Spinal cord (tissue), 10 donors: ENCODE measurements around the gene ATM. TPM values are rescaled to one million over a fixed set of nuclear protein-coding genes. Genes with fewer than 3 reads are reported as not detected.
A peak's percentile ranks its signal among the peaks of the same experiment; 100 is the strongest.

Experiments used
- DNase-seq, 6 donors: peaks; one replicate each; pipeline versions ENCODE4 v3.0.0 to v3.0.0-alpha.2; 2013 to 2015; ENCODE audit warnings: low spot score in 6 of 6, low read depth in 4 of 6
- H3K27ac ChIP-seq: one replicate; pipeline ENCODE4 v1.5.1; 2013; ENCODE audit warnings: low read depth, low read length, control low read depth
- H3K27me3 ChIP-seq: one replicate; pipeline ENCODE4 v1.6.1; 2013; ENCODE audit warnings: low read length; ENCODE audit not compliant: control insufficient read depth, insufficient read depth
- H3K36me3 ChIP-seq: one replicate; pipeline ENCODE4 v1.6.1; 2013; ENCODE audit warnings: low read length; ENCODE audit not compliant: control insufficient read depth, insufficient read depth
- H3K4me1 ChIP-seq: one replicate; pipeline ENCODE4 v1.6.1; 2013; ENCODE audit warnings: low read length; ENCODE audit not compliant: control insufficient read depth, insufficient read depth
- H3K4me3 ChIP-seq: one replicate; pipeline ENCODE4 v1.5.1; 2013; ENCODE audit warnings: low read depth, low read length, control low read depth
- H3K9me3 ChIP-seq: one replicate; pipeline ENCODE4 v1.6.1; 2013; ENCODE audit warnings: low read length; ENCODE audit not compliant: control insufficient read depth, insufficient read depth
- WGBS: methylation state at CpG from one replicate; pipeline ENCODE4 v1.1.5; 2013; ENCODE audit warnings: missing lambda C conversion rate; ENCODE audit not compliant: insufficient coverage; 5-methylcytosine and 5-hydroxymethylcytosine counted together
- polyA plus RNA-seq, 2 donors: library from polyadenylated mRNA; unstranded; fragments of 120-200 nt; gene quantifications; one replicate each; pipeline ENCODE4 v1.2.1, GENCODE V29; 2013; ENCODE audit not compliant: insufficient read length in 2 of 2
- total RNA-seq, 2 donors: library from RNA; depleted of rRNA in 1 of 2; stranded (reverse); fragments of 120-200 nt in 1 of 2; fragments of >200 nt in 1 of 2; gene quantifications; one replicate each; pipeline versions ENCODE4 v1.2.3 to v1.2.4, GENCODE V29; 2013 to 2014
- donor health status: healthy.

The ATM gene
- total and polyA plus RNA-seq, 4 donors, result 44.7 to 137 (median 71.2) TPM

DNA sequence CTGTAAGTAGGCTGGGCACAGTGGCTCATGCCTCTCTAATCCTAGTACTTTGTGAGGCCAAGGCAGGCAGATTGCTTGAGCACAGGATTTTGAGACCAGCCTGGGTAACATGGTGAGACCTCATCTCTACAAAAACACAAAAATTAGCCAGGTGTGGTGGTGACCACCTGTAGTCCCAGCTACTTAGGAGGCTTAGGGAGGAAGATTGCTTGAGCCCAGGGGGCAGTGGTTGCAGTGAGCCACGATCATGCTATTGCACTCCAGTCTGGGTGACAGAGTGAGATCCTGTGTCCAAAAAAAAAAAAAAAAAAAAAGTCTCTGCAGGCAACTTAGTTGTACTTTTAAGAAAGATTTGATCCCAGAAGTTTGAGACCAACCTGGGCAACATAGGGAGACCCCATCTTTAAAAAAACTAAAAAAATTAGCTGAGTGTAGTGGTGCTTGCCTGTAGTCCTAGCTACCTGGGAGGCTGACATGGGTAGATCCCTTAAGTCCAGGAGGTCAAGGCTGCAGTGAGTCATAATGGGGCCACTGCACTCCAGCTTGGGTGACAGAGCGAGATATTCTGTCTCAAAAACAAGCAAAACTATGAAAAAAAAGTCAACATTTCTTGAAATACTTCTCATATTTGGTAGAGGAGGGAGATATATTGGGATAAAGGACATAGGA is 10.5 kb downstream of the ATM start:
- DNase-seq, result no peak
- Histone ChIP-seq H3K4me3 (no peak overlapping the region), H3K36me3 (peaks cover 25% of the 10 kb centered on the region), H3K4me1 (no peaks in the 10 kb centered on the region), H3K27ac (no peak overlapping the region), H3K9me3 (no peaks in the 10 kb centered on the region), H3K27me3 (no peaks in the 10 kb centered on the region)
- 80% methylated on average over 1 of the region's 2 CpGs for WGBS

DNA sequence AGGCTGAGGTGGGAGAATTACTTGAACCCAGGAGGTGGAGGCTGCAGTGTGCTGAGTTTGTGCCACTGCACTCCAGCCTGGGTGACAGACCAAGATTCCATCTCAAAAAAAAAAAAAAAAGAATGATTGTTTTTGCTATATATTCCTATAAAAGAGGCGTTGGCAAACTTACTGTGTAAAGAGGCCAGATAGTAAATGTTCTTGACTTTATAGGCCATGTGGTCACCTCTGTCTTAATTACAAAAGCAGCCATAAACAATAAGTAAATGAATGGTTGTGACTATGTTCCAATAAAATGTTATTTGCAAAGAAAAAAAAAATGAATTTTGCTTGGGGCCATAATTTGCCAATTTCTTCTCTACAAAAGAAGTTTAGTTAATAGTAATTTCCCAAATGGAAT is 12.3 kb downstream of the ATM start:
- WGBS, result no CpG with 5 or more reads among the region's 1 CpG
- DNase-seq, result no peak
- Histone ChIP-seq H3K36me3 (peaks cover 18% of the 10 kb centered on the region), H3K9me3 (no peaks in the 10 kb centered on the region), H3K4me1 (no peaks in the 10 kb centered on the region), H3K27me3 (no peaks in the 10 kb centered on the region), H3K4me3 (no peak overlapping the region), H3K27ac (no peak overlapping the region)

DNA sequence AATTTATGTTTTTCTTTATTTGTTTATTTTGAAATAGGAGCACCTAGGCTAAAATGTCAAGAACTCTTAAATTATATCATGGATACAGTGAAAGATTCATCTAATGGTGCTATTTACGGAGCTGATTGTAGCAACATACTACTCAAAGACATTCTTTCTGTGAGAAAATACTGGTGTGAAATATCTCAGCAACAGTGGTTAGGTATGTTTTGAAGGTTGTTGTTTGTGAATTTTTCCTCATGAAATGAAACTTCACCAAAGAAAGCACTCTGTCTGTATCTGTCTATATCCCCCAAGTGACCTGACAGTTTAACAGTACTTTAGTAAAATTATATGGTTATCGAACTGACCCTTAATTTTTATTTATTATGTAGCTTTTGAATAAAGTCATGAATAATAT is 12.8 kb downstream of the ATM start:
- H3K4me1 ChIP-seq, result no peaks in the 10 kb centered on the region
- WGBS, result no CpG with 5 or more reads among the region's 2 CpGs
- no peaks in the 10 kb centered on the region for H3K9me3 ChIP-seq
- DNase-seq, result no peak
- no peak overlapping the region for H3K27ac ChIP-seq
- no peaks in the 10 kb centered on the region for H3K27me3 ChIP-seq
- peaks cover 15% of the 10 kb centered on the region for H3K36me3 ChIP-seq
- H3K4me3 ChIP-seq, result no peak overlapping the region

DNA sequence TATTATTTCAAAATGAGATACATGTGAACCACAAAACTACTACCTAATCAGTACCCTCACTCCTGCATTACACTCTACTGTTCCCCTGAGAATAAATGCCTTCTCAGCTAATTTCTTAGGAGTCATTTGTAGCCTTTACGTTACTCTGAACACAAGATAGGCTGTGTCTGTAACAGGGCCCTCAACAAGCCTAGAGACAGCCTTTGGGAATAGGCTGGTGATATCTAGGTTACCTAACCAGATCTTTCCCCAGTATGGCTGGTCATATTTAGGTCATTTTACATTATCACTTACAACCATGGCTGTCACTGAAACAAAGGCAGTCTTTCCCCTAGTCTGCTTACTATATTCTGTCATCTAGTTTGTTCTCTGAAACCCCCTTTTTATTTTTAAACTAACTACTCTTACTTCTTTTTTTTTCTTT is 14.2 kb downstream of the ATM start:
- peaks cover 19% of the 10 kb centered on the region for H3K36me3 ChIP-seq
- no CpG with 5 or more reads among the region's 1 CpG for WGBS
- H3K9me3 ChIP-seq, result no peaks in the 10 kb centered on the region
- no peaks in the 10 kb centered on the region for H3K27me3 ChIP-seq
- H3K4me1 ChIP-seq, result no peaks in the 10 kb centered on the region
- H3K27ac ChIP-seq, result no peak overlapping the region
- no peak for DNase-seq
- H3K4me3 ChIP-seq, result no peak overlapping the region

DNA sequence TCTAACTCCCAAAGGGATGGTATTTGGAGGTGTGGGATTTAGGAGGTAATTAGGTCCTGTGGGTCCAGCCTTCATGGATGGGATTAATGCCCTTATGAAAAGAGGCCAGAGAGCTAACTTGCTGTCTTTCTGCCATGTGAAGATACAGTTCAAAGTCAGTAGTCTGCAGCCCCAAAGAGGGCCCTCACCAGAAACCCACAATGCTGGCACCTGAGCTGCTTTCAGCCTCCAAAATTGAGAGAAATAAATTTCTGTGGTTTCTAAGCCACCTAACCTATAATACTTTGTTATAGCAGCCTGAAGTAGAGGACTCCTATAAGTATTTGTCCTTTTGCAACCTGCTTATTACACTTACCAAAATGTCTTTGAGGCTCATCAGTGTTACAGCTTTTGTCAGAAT is 16.2 kb downstream of the ATM start:
- Histone ChIP-seq H3K27me3 (no peaks in the 10 kb centered on the region), H3K9me3 (no peaks in the 10 kb centered on the region), H3K4me1 (no peaks in the 10 kb centered on the region), H3K36me3 (peaks cover 9% of the 10 kb centered on the region), H3K4me3 (no peak overlapping the region), H3K27ac (no peak overlapping the region)
- DNase-seq, result no peak

DNA sequence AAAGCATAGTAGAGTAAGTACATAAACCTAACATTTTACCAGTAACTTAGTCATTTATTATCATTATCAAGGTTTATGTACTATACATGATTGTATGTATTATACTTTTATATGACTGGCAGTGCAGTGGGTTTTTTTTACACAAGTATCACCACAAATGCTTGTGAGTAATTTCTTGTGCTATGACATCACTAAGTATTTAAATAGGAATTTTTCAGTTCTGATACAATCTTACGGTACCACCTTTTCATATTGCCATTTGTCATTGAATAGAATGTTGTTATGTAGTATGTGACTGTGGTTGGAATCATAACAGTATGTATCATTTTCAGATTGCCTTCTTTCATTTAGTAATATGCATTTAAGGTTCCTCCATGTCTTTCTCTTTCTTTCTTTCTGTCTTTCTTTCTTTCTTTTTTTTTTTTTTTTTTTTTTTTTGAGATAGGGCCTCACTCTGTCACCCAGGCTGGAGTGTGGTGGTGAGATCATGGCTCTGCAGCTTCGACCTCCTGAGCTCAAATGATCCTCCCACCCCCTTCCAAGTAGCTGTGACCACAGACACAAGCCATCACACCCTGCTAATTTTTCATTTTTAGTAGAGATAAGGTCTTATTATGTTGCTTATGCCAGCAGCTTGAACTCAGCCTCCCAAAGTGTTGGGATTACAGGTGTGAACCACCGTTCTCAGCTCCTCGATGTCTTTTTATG is 18.6 kb downstream of the ATM start:
- DNase-seq, result no peak
- Histone ChIP-seq H3K9me3 (no peaks in the 10 kb centered on the region), H3K4me3 (no peak overlapping the region), H3K27me3 (no peaks in the 10 kb centered on the region), H3K36me3 (peaks cover 11% of the 10 kb centered on the region), H3K27ac (no peak overlapping the region), H3K4me1 (no peaks in the 10 kb centered on the region)
- 86% methylated on average over 1 of the region's 4 CpGs for WGBS

DNA sequence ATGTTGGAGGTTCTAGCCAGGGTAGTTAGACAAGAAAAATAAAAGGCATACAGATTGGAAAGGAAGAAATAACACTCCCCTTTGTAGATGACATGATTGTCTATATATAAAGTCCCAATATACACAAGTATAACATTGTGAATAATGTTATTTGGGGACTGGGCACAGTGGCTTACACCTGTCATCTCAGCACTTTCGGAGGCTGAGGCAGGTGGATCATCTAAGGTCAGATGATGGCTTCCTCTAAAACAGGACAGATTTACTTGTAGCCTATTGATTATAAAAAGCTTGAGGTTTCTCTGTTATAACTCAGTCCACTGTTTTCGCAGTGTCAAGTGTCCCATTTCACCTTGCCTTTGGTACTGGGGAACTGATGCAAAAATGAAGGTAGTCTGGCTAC is 19.6 kb downstream of the ATM start:
- no peak overlapping the region for H3K27ac ChIP-seq
- H3K27me3 ChIP-seq, result no peaks in the 10 kb centered on the region
- no peak overlapping the region for H3K4me3 ChIP-seq
- WGBS, result 92% methylated on average over 2 of the region's 2 CpGs
- H3K4me1 ChIP-seq, result no peaks in the 10 kb centered on the region
- H3K36me3 ChIP-seq, result peaks cover 11% of the 10 kb centered on the region
- no peaks in the 10 kb centered on the region for H3K9me3 ChIP-seq
- DNase-seq, result no peak

DNA sequence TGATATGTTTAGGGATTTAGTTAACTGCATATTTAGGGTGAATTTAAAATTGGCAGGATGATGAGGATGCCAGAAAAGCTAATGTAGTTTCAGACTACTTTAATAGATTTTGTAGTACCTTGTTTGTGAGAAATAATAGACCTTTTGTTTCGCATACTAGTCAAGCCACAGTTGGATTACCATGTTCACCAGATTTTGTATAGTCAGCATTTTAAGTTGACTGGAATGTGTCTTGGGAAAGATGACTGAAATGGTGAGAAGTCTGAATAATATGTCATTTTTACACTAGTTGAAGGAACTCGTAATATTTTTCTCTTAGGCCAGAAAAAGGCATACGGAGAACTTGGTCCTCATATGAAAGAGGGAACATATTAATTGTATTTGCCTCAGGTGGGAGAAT is 23.4 kb downstream of the ATM start:
- no peak overlapping the region for H3K4me3 ChIP-seq
- H3K9me3 ChIP-seq, result no peaks in the 10 kb centered on the region
- no peaks in the 10 kb centered on the region for H3K27me3 ChIP-seq
- WGBS, result 100% methylated on average over 3 of the region's 3 CpGs
- no peak for DNase-seq
- H3K4me1 ChIP-seq, result no peaks in the 10 kb centered on the region
- H3K36me3 ChIP-seq, result peaks cover 18% of the 10 kb centered on the region
- no peak overlapping the region for H3K27ac ChIP-seq

DNA sequence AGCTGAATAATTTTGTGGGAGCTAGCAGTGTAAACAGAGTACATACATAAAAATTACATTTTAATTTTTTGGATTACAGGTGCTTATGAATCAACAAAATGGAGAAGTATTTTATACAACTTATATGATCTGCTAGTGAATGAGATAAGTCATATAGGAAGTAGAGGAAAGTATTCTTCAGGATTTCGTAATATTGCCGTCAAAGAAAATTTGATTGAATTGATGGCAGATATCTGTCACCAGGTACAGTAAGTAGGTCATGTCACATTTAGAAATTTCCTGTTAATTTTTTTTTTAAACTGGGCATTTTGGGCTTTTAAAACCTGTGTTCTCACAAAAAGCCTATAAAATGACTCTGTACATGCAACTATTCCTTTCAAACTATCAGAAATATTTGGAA is 24.0 kb downstream of the ATM start:
- no peak overlapping the region for H3K4me3 ChIP-seq
- H3K27ac ChIP-seq, result no peak overlapping the region
- DNase-seq, result no peak
- no peaks in the 10 kb centered on the region for H3K4me1 ChIP-seq
- no CpG with 5 or more reads among the region's 2 CpGs for WGBS
- H3K27me3 ChIP-seq, result no peaks in the 10 kb centered on the region
- peaks cover 14% of the 10 kb centered on the region for H3K36me3 ChIP-seq
- no peaks in the 10 kb centered on the region for H3K9me3 ChIP-seq

DNA sequence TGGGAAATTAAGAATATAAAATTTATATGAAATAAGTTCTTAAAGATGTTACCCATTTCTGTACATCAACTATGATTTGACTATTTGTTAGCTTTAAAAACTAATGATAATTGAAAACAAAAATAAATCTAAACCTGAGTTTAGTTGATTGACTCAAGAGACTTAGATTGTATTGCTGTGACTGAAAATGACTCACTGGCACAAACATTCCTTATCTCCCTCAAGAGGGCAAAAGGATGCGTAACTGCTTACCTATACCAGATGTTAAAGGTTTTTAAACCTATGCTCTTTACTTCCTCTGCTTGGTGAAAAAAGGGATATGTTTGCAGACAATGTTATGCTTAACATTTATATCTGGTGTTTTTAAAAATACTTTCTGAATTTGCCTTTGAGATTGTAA is 30.3 kb downstream of the ATM start:
- H3K4me3 ChIP-seq, result no peak overlapping the region
- H3K36me3 ChIP-seq, result peaks cover 18% of the 10 kb centered on the region
- no peak overlapping the region for H3K27ac ChIP-seq
- peak in 1 of 6 donors; percentile 1 for DNase-seq
- no peaks in the 10 kb centered on the region for H3K9me3 ChIP-seq
- no peaks in the 10 kb centered on the region for H3K27me3 ChIP-seq
- H3K4me1 ChIP-seq, result no peaks in the 10 kb centered on the region
- no CpG with 5 or more reads among the region's 1 CpG for WGBS
